Peyer's patch (tissue), 4 donors: ENCODE results near the gene DPP4. TPM values are rescaled to one million over a fixed set of nuclear protein-coding genes. Genes with fewer than 3 reads are reported as not detected.
"Not testable (repeated sequence)": the region's sequence is repeated elsewhere in the genome, so short reads cannot be mapped to it uniquely, and the experiment has no call there.

Source experiments
- DNase-seq, 3 donors: peaks; one replicate each; pipeline ENCODE4 v3.0.0-alpha.2; 2017 to 2019
- H3K27ac ChIP-seq, 4 donors: fragments of 200-600 bp; sonication (generic); one replicate each; pipeline ENCODE4 v1.5.1; 2016 to 2019
- H3K27me3 ChIP-seq, 2 donors: fragments of 200-600 bp; sonication (generic); one replicate each; pipeline ENCODE4 v1.5.1; 2019
- H3K36me3 ChIP-seq, 3 donors: fragments of 200-600 bp; sonication (generic); one replicate each; pipeline ENCODE4 v1.5.1; 2016 to 2019
- H3K4me1 ChIP-seq, 4 donors: fragments of 200-600 bp; sonication (generic); one replicate each; pipeline ENCODE4 v1.5.1; 2016 to 2019
- H3K4me3 ChIP-seq, 4 donors: fragments of 200-600 bp; sonication (generic); 1 replicate in 3 of 4; 2 replicates in 1 of 4; pipeline ENCODE4 v1.5.1; 2016 to 2019; ENCODE audit warnings: mild to moderate bottlenecking in 1 of 4
- H3K9me3 ChIP-seq, 4 donors: fragments of 200-600 bp; sonication (generic); one replicate each; pipeline ENCODE4 v1.5.1; 2016 to 2019; ENCODE audit warnings: mild to moderate bottlenecking in 1 of 4
- CTCF ChIP-seq, 6 experiments: fragments of 450-650 bp in 4 of 6; fragments of 200-600 bp in 2 of 6; sonication (generic) in 1 of 6; IDR thresholded peaks; one replicate each; pipeline ENCODE4 v1.5.1; 2017 to 2019; ENCODE audit warnings: antibody characterized with exemption in 6 of 6, mild to moderate bottlenecking in 3 of 6, moderate library complexity in 1 of 6
- POLR2A ChIP-seq, 2 donors: fragments of 450-650 bp; IDR thresholded peaks; one replicate each; pipeline ENCODE4 v1.5.1; 2017; ENCODE audit warnings: antibody characterized with exemption in 2 of 2, mild to moderate bottlenecking in 2 of 2, moderate library complexity in 2 of 2
- total RNA-seq, 4 donors: library from RNA; depleted of rRNA; stranded (reverse); fragments of >200 nt; gene quantifications; one replicate each; pipeline ENCODE4 v1.1.0, GENCODE V29; 2016

Gene DPP4
- total RNA-seq, 4 donors from 2014 or later: 17.3 to 447 (median 178) TPM

DNA sequence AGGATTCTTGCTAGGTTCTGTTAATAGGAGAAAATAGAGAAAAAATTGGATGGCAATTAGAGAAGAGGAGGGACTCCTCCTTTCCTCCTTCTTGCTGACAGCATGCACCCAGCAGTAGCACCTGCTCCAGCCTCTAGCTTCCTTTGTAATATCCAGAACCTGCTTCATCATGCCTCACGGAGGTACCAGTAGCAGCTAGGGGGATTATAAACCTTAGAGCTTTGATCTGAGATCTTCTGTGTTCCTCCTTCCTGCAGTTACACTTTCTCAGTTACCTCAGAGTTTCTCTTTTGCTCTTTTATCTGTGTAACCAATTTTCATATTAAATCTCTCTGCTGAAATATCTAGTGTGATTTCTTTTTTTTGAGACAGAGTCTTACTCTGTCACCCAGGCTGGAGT, 16.6 kb downstream of the DPP4 start:
- Histone ChIP-seq H3K4me3 (no peak overlapping the region), H3K9me3 (peaks cover 0 to 12% (median 2%) of the 10 kb centered on the region in 4 donors), H3K27ac (no peak overlapping the region), H3K4me1 (peaks cover 0 to 5% (median 1%) of the 10 kb centered on the region in 4 donors), H3K36me3 (peaks cover 0 to 12% (median 0%) of the 10 kb centered on the region in 3 donors), H3K27me3 (no peaks in the 10 kb centered on the region)
- no peak for DNase-seq
- TF ChIP-seq CTCF (IDR thresholded peaks at IDR 0.05): no peak
- TF ChIP-seq POLR2A (IDR thresholded peaks at IDR 0.05): no peak

- H3K27me3 ChIP-seq: no peaks in the 10 kb centered on the region
- H3K27ac ChIP-seq: no peak overlapping the region
- peaks cover 0 to 5% (median 1%) of the 10 kb centered on the region in 4 donors for H3K4me1 ChIP-seq
- H3K9me3 ChIP-seq: peaks cover 0 to 12% (median 2%) of the 10 kb centered on the region in 4 donors
- no peak for TF ChIP-seq POLR2A (IDR thresholded peaks at IDR 0.05)
- no peak for TF ChIP-seq CTCF (IDR thresholded peaks at IDR 0.05)
- DNase-seq: no peak
- H3K4me3 ChIP-seq: no peak overlapping the region
- H3K36me3 ChIP-seq: peaks cover 0 to 12% (median 0%) of the 10 kb centered on the region in 3 donors
Measured at GRCh38 chr2:162056796-162057399, 17.1 kb downstream of the DPP4 start.

DNA sequence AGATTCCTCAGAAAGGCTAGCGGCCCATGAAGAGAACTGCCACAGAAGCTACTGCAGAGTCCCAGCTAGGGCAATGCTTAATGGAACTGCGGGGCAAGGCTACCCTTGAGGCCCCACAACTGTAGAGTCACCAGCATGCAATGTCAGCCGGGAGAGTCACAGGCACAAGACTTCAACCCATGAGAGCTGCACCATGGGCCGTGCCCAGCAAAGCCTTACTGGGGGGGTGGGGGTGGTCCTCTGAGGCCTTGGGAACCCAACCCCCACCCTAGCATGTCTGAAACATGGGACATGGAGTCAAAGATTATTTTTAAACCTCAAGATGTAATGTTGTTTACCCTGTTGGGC, 20.2 kb downstream of the DPP4 start:
- no peak overlapping the region for H3K4me3 ChIP-seq
- H3K36me3 ChIP-seq: peaks cover 0 to 12% (median 0%) of the 10 kb centered on the region in 3 donors
- DNase-seq: no peak
- no peak for TF ChIP-seq CTCF (IDR thresholded peaks at IDR 0.05)
- TF ChIP-seq POLR2A (IDR thresholded peaks at IDR 0.05): no peak
- no peaks in the 10 kb centered on the region for H3K27me3 ChIP-seq
- H3K9me3 ChIP-seq: peaks cover 0 to 12% (median 2%) of the 10 kb centered on the region in 4 donors
- H3K27ac ChIP-seq: no peak overlapping the region
- H3K4me1 ChIP-seq: peaks cover 0 to 4% (median 1%) of the 10 kb centered on the region in 4 donors

DNA sequence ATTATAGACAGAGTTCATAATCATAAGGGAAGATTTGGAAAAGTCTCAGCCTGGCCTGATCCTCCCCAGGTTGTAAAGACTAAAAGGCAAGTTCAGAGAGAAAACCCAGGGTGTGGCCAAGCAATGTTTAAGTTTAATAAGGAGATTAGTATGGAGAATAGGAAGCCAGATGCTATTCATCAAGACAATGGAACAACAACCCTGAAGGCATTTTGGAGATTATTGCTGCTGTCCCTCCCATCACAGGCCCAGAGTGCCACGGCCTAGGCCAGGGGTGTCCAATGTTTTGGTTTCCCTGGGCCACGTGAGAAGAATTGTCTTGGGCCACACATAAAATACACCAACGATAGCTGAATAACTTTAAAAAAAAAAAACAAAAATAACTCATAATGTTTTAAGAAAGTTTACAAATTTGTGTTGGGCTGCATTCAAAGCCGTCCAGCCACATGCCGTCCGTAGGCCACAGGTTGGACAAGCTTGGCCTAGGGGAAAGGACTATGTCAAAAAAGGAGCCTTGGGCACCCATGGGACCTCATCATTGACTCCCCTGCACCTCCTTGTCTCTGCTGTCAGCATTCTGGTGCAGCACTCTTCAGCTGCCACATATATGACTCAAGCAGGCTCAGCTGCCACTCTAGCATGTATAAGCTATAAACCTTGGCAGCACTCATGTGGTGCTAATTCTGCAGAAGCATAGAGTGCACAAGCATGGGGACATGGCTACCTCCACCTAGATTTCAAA, 20.8 kb downstream of the DPP4 start:
- Histone ChIP-seq H3K4me1 (peaks cover 0 to 4% (median 0%) of the 10 kb centered on the region in 4 donors), H3K36me3 (peaks cover 0 to 6% (median 0%) of the 10 kb centered on the region in 3 donors), H3K4me3 (no peak overlapping the region), H3K9me3 (peaks cover 0 to 12% (median 2%) of the 10 kb centered on the region in 4 donors), H3K27me3 (no peaks in the 10 kb centered on the region), H3K27ac (no peak overlapping the region)
- no peak for DNase-seq
- no peak for TF ChIP-seq POLR2A (IDR thresholded peaks at IDR 0.05)

DNA sequence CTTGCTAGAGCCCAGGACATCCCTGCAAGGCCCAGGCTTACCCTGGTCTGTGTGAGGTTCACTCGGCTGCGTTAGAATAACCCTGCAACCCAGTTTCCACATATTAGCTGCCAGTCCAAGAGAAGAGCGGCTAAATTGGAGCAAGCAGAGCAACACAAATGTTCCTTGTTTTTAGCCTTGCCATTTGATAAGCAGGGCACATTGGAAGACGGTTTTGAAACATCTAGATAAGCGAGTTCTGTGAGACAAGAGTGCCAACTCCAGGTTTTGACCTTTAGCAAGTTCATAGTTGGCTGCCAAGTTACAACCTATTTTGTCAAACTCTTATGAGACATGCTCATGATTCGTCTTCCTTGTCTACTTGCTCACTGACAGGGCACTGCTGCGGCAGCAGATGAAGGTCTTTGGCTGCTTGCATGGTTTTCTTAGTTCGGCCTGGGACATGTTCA, 23.5 kb downstream of the DPP4 start:
- Histone ChIP-seq H3K27me3 (no peaks in the 10 kb centered on the region), H3K4me1 (peaks cover 0 to 4% (median 0%) of the 10 kb centered on the region in 4 donors), H3K27ac (peak overlapping the region in 1 of 4 donors; percentile 38), H3K9me3 (no peaks in the 10 kb centered on the region), H3K36me3 (peaks cover 0 to 11% (median 0%) of the 10 kb centered on the region in 3 donors), H3K4me3 (no peak overlapping the region)
- no peak for TF ChIP-seq POLR2A (IDR thresholded peaks at IDR 0.05)
- DNase-seq: peak in 1 of 3 donors; percentile 48

GRCh38 chr2:162049089-162049488, 24.9 kb downstream of the DPP4 start:
- not testable (repeated sequence) for H3K27ac ChIP-seq, DNase-seq, H3K4me3 ChIP-seq, H3K27me3 ChIP-seq, H3K4me1 ChIP-seq, H3K9me3 ChIP-seq
- peaks cover 0 to 24% (median 0%) of the 10 kb centered on the region in 3 donors for H3K36me3 ChIP-seq

DNA sequence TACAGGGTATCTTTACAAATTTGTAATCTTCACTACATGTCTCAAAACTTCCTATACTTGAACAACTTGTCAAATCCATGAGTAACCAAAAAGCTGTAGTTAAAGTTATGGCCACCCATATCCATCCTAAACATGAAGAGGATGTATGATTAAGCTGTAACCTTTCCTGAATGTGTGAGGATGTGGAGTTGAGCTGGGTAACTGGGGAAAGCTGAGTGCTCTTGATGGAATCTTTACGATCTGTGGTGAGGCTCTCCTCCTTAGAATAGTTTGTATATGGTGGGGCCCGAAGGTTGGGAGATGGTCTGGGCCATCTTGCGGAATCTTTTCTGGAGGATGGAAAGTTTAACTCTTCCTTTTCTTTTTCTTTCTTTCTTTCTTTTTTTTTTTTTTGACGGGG, 29.4 kb downstream of the DPP4 start:
- Histone ChIP-seq H3K4me3 (no peak overlapping the region), H3K27ac (no peak overlapping the region), H3K4me1 (no peaks in the 10 kb centered on the region), H3K27me3 (no peaks in the 10 kb centered on the region), H3K9me3 (no peaks in the 10 kb centered on the region), H3K36me3 (peaks cover 0 to 46% (median 0%) of the 10 kb centered on the region in 3 donors)
- no peak for TF ChIP-seq POLR2A (IDR thresholded peaks at IDR 0.05)
- no peak for TF ChIP-seq CTCF (IDR thresholded peaks at IDR 0.05)
- DNase-seq: no peak
